ENCODE data around the gene HLA-DMA. TPM values are rescaled to one million over a fixed set of nuclear protein-coding genes. Genes with fewer than 3 reads are reported as not detected.
A peak's percentile ranks its signal among the peaks of the same experiment; 100 is the strongest.

HLA-DMA gene
- total and polyA plus RNA-seq, 2 of the 13 experiments (the other 11 are each of a cell fraction or from before 2014, with no cell fraction given) = 0.70 to 0.71 TPM

GRCh38 chr6:32968093-32968866, 15.4 kb upstream of the HLA-DMA start, which contains the start of gene BRD2 (continued):
- TF ChIP-seq ZBTB40 (IDR thresholded peaks at IDR 0.05) (no peak), ZBTB40 (CRISPR knock-in tag; IDR thresholded peaks at IDR 0.05) (peak; percentile 91), DNMT3B (CRISPR knock-in tag; conservative IDR thresholded peaks at IDR 0.05) (peak; percentile 79; the same call in 1 of the 2 replicates), ISL2 (CRISPR knock-in tag; IDR thresholded peaks at IDR 0.05) (peak; percentile 88), PHF8 (CRISPR knock-in tag; IDR thresholded peaks at IDR 0.05) (peak; percentile 96), ZNF562 (CRISPR knock-in tag; IDR thresholded peaks at IDR 0.05; ENCODE audit: borderline replicate concordance) (no peak), CBFB (CRISPR knock-in tag; IDR thresholded peaks at IDR 0.05) (peak; percentile 78; the same call in 1 of the 2 replicates), SP2 (CRISPR knock-in tag; IDR thresholded peaks at IDR 0.05) (no peak; the same call in none of the 2 replicates), U2AF1 (optimal IDR thresholded peaks at IDR 0.05; ENCODE audit: low read depth, low read length) (peak; percentile 69), ZSCAN25 (CRISPR knock-in tag; IDR thresholded peaks at IDR 0.05) (peak; percentile 70; the same call in 1 of the 2 replicates), IKZF1 (IDR thresholded peaks at IDR 0.05) (no peak), MXD3 (CRISPR knock-in tag; IDR thresholded peaks at IDR 0.05) (peak; percentile 90)
- TF ChIP-seq, protein P1, sequence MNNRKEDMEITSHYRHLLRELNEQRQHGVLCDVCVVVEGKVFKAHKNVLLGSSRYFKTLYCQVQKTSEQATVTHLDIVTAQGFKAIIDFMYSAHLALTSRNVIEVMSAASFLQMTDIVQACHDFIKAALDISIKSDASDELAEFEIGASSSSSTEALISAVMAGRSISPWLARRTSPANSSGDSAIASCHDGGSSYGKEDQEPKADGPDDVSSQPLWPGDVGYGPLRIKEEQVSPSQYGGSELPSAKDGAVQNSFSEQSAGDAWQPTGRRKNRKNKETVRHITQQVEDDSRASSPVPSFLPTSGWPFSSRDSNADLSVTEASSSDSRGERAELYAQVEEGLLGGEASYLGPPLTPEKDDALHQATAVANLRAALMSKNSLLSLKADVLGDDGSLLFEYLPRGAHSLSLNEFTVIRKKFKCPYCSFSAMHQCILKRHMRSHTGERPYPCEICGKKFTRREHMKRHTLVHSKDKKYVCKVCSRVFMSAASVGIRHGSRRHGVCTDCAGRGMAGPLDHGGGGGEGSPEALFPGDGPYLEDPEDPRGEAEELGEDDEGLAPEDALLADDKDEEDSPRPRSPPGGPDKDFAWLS (CRISPR knock-in tag; IDR thresholded peaks at IDR 0.05; ENCODE audit: borderline replicate concordance) = 0 out of 2 replicates have a peak, but pooled peaks have one; percentile 32
- TF ChIP-seq, protein P2, sequence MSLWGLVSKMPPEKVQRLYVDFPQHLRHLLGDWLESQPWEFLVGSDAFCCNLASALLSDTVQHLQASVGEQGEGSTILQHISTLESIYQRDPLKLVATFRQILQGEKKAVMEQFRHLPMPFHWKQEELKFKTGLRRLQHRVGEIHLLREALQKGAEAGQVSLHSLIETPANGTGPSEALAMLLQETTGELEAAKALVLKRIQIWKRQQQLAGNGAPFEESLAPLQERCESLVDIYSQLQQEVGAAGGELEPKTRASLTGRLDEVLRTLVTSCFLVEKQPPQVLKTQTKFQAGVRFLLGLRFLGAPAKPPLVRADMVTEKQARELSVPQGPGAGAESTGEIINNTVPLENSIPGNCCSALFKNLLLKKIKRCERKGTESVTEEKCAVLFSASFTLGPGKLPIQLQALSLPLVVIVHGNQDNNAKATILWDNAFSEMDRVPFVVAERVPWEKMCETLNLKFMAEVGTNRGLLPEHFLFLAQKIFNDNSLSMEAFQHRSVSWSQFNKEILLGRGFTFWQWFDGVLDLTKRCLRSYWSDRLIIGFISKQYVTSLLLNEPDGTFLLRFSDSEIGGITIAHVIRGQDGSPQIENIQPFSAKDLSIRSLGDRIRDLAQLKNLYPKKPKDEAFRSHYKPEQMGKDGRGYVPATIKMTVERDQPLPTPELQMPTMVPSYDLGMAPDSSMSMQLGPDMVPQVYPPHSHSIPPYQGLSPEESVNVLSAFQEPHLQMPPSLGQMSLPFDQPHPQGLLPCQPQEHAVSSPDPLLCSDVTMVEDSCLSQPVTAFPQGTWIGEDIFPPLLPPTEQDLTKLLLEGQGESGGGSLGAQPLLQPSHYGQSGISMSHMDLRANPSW (CRISPR knock-in tag; IDR thresholded peaks at IDR 0.05; ENCODE audit: borderline replicate concordance) = no peak; the same call in 1 of the 2 replicates
